Stimulated activated CD4-positive, alpha-beta T cell treated with anti-CD3 and anti-CD28 coated beads, TNF-alpha, amount 100 ng/mL, for 4 hours (primary cell): ENCODE measurements around the gene FPGS.
A peak's percentile ranks its signal among the peaks of the same experiment; 100 is the strongest.
"Not testable (repeated sequence)": the region's sequence is repeated elsewhere in the genome, so short reads cannot be mapped to it uniquely, and the experiment has no call there.

Experiments
- DNase-seq, 3 experiments: peaks; one replicate each; pipeline ENCODE4 v3.0.0-alpha.2; 2020; ENCODE audit warnings: low read depth in 3 of 3

The FPGS gene

GRCh38 chr9:127770905-127771569 lies 31.6 kb upstream of the FPGS start:
- peak; percentile 95 for DNase-seq

GRCh38 chr9:127771570-127772189 lies 31.0 kb upstream of the FPGS start:
- DNase-seq = no peak

- DNase-seq = no peak
Measured at GRCh38 chr9:127772603-127773002, 30.1 kb upstream of the FPGS start.

- no peak for DNase-seq
Measured at GRCh38 chr9:127773272-127773671, 29.4 kb upstream of the FPGS start.

- DNase-seq = no peak
Measured at GRCh38 chr9:127773981-127774380, 28.7 kb upstream of the FPGS start.

GRCh38 chr9:127776195-127776923 lies 26.3 kb upstream of the FPGS start:
- peak in 2 of 3 experiments; percentile 63 to 64 for DNase-seq

- DNase-seq = no peak
Measured at GRCh38 chr9:127776924-127777289, 25.8 kb upstream of the FPGS start.

- no peak for DNase-seq
Measured at GRCh38 chr9:127777368-127777980, 25.2 kb upstream of the FPGS start.

- DNase-seq = no peak
Measured at GRCh38 chr9:127778280-127779135, 24.2 kb upstream of the FPGS start, which contains the start of gene SH2D3C. Gene SH2D3C (minus strand): TSS chr9:127778666. CDS start chr9:127778627, 39 bp downstream.

- peak in 2 of 3 experiments; percentile 43 to 53 for DNase-seq
Measured at GRCh38 chr9:127779136-127779981, 23.3 kb upstream of the FPGS start.

- DNase-seq = no peak
Measured at GRCh38 chr9:127780126-127780885, 22.4 kb upstream of the FPGS start.

- DNase-seq = not testable (repeated sequence)
Measured at GRCh38 chr9:127780909-127781308, 21.8 kb upstream of the FPGS start.

- no peak for DNase-seq
Measured at GRCh38 chr9:127781806-127782205, 20.9 kb upstream of the FPGS start.

GRCh38 chr9:127783111-127784008 lies 19.3 kb upstream of the FPGS start:
- peak in 2 of 3 experiments; percentile 27 to 45 for DNase-seq

GRCh38 chr9:127785023-127785932 lies 17.4 kb upstream of the FPGS start:
- peak; percentile 74 to 82 (median 82) for DNase-seq

- peak; percentile 86 to 90 (median 87) for DNase-seq
Measured at GRCh38 chr9:127785933-127786772, 16.5 kb upstream of the FPGS start, which contains the start of gene CDK9. Gene CDK9 (plus strand): TSS chr9:127786034. CDS start chr9:127786149, 115 bp downstream.

GRCh38 chr9:127786773-127787104 lies 15.9 kb upstream of the FPGS start:
- no peak for DNase-seq
